Hematopoietic multipotent progenitor cell treated with erythropoietin and hydrocortisone succinate and interleukin-3 and kit ligand, for 8 days (in vitro differentiated cells): Measurements from ENCODE around the gene GAPT.

Experiments used
- DNase-seq: peaks from one replicate; pipeline ENCODE4 v3.0.0-alpha.2; 2015

GAPT gene

DNA sequence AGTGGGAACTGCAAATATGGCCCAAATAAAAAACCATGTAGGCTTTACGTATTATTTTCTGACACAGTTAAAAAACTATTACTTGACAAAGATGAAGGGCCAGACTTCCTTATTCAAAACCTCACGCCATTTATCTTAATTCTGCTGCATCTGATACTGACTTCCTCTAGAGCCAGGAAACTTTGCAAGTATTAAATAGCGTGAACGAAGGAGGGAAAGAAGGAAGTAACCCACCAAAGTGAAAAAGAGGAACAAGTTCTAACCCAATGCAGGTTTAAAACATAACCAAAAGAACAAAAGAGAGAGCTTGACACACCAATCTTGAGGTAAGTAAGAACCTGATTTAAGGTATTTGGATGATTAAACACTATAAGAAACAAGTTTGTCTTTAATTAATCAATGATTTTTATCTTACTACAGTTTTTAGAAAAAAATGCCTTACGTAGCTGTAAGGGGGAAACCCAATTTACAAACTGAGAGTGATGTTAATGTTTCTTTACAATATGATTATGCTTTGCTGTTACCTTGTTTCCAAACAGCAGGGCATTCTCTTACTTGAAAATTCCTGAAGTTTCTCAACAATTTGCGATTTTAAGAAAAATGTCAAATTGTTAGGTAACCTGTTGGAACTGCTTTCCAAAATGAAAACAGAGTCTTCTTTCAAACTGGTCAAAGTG lies at the start of gene GAPT:
GAPT (plus strand) TSS at position 220 of the 677 bp plus-strand sequence. CDS start 3,102 bp downstream, outside the sequence.
- DNase-seq: peak; percentile 46

DNA sequence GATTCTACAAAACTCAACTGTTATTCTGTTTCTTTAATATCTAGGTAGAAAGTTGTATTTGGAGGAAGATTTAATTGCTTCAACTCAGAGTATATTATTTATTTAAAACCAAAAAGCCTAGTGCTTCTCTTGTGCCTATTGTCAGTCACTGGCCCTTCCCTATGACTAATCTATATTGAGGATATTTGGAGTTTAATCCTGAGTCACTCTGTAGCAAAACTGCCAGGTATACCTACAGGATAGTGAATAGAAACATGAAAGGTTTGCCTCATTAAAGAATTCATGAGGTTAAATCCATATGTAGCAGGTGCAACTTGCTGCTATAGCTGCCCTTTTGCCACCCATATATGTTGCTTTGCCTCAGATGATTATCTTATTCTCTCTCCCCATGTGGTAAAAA lies 46.4 kb upstream of the GAPT start:
- no peak for DNase-seq

DNA sequence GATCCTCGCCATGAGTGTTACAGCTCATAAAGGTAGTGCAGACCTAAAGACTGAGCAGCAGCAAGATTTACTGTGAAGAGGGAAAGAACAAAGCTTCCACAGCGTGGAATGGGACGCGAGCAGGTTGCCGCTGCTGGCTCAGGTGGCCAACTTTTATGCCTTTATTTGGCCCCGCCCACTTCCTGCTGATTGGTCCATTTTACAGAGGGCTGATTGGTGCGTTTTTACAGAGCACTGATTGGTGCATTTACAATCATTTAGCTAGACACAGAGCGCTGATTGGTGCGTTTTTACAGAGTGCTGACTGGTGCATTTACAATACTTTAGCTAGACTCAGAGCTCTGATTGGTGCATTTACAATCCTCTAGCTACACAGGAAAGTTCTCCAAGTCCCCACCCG lies 45.2 kb upstream of the GAPT start:
- no peak for DNase-seq

DNA sequence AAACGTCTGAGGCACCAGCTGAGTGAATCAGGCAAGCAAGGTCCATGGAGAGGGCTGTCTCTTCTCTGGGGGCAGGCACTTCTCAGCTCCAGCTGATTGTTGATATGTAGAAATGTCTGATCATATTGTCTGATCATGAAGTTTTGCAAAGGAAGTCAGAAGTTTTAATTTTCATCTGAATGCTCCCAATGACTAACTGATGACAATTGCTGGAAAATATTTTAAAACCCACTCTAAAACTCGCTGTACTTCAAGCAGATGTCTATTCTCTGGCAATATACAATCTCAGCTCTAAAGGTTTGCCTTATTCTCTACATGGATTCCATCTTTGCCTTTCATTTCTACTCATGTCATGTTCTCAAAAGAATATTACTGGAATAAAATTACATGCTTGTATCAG lies 44.0 kb upstream of the GAPT start:
- no peak for DNase-seq

DNA sequence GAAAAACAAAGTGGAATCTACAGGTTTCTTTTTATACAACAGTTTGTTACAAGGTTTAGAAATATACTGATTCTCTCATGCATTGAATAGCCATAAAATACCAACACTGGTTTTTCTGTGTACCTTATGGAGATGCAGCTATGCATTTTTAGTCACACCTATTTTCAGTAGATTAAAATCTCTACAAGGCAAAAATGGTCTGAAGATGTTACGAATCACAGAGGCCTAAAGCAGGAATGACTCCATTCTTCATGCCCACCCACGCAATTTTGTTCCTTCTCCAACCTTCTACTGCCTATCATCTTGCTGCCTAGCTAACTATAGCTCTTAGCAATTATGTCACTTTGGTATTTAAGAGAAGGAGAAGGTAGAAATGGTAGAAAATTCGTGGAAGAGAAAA lies 41.2 kb upstream of the GAPT start:
- no peak for DNase-seq

DNA sequence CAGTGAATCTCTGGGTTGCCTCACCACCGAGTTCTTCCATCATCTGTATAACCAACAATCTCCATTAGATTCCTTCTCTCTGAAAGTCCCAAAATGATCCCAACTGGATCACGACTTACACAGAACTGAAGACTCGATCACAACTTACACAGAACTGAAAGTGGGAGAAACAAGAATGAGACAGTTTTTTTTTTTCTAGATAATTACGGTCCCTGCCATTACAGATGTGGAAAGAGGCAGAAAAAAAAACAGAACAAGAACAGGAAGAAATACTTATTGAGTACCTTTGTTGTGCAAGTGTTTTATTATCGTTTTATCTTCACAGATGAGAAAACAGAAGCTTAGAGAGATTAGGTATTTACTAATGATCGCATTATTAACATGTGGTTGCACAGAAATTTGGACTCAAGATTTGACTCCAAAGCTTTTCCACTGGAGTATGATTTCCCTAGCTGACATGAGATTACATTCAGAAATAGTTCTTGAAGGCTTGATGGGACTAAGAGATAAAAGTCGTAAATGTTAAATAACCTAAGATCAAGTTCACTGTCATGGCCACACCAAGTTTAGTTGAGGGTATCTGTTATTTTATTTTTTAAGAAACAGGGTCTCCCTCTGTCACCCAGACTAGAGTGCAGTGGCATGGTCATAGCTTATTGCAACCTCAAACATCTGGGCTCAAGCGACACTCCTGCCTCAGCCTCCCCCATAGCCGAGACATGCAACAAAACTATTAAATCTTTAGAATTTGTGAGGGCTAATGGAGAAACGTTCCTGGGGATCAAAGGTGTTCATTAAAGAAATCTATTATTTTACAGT lies 40.2 kb upstream of the GAPT start:
- no peak for DNase-seq

DNA sequence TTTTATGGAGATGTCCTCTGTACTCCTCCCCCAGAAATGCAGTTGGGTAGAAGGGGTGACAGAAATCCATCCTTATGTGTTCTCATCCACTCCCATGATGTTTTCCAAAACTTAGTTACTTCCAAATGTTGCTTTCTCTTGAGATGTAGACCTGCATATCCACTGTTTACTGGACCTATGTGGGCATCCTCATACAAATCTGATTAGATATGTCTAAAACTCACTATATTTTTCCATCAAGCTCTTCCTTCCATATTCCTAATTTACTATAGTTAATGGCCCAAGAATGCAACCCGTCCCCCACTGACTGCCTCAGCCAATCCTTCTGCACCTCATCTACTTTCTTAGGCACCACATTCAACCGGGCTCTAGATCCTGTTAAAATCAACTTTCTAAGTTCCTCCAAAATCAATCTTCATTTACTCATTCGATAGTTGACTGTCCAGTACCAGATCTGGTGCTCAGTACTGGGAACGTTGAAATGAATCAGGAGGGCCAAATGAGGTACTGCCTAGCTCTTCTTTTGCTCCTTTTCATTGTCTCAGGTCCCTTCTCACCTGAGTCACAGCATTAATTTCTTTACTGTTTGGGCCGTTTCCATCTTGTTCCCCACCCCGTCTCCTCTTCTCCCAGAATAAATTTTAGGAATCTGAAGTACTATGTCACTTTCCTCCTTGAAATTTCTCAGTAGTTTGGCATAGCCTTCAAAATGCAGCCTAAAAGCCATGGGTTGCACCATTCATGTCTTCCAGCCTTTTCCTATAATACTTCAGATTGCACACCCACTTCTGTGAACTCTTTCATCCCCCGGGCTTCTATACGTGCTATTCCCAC lies 39.3 kb upstream of the GAPT start:
- no peak for DNase-seq

DNA sequence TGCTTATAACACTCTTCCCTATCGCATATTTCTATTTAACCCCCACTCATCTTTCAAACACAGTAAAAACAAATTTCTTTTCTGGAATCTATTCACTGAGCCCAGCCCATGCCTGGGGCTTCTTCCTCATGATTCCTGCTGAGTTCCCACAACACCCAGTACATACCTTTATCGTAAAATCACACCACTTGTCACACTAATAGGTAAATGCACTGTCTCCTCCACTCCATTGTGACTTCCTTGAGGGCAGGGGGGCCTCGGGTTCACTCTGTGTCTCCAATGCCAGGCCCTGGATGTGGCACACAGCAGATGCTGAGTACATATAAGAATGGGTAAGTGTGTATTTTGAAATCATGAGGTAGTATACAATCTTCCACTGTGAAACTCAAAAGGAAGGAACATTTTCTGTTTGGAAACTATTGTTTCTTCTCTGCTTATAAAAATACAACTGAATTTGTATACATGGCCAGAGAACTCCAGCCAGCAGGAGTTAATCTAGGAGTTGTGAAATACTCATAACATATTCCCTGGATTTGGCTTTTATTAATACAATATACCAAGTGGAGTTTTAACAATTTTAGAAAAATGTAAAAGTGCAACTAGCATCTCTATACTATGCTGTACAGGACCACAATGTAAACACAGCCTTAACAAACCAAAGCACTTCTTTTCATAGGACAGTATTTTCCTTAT lies 38.5 kb upstream of the GAPT start:
- DNase-seq: no peak

DNA sequence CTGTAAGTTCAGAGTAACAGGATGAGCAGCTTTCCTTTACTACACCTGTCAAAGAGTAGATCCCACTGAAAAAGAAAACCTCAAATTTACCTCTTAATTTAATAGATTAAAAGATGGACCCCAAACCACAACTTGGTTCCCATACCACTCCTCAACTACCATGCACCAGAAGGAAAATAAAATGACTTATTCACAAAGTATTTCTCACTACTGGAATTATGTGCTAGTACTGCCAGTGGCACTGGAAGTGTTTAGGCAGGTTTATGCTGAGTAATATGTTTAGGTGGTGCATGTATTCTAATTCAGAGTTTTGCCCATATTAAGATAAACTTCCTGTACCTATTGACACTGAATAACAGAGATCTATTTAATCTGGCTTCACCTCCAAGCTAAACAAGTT lies 37.9 kb upstream of the GAPT start:
- no peak for DNase-seq

DNA sequence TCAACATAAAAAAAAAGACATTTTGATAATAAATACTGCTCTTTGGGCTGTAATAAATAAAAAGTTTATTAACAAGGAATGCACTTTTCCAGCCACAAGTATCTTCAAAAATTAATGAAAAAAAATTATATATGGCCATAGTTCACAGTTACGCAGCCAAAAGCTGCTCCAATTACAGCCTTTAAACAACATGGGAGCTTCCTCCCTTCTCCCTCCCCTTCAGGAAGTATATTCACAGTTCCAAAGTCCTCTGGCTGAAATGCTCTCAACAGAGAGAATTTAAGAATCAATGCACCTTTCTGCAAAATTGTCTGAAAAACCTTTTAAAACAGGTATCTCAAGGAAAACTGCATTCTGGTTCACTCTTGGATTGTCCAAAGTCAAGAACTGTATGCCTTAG lies 37.2 kb upstream of the GAPT start:
- DNase-seq: no peak

DNA sequence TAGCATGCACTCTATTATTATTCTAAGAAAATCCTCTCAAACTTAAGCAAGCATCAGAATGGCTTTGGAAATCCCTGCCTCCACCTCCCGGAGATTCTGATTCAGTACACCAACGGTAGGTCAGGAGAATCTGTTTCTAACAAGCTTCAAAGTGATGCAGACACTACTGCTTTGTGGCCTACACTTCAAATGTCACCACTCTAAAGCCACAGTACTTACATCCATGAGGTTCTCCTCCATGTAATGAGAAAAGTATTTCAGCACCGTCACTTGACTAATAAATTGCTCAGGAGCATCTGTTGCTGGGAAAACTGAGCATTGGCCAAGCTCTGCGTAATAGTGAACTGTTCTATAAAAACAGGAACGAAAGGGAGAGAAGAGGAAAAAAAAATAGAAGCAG lies 36.2 kb upstream of the GAPT start:
- no peak for DNase-seq

DNA sequence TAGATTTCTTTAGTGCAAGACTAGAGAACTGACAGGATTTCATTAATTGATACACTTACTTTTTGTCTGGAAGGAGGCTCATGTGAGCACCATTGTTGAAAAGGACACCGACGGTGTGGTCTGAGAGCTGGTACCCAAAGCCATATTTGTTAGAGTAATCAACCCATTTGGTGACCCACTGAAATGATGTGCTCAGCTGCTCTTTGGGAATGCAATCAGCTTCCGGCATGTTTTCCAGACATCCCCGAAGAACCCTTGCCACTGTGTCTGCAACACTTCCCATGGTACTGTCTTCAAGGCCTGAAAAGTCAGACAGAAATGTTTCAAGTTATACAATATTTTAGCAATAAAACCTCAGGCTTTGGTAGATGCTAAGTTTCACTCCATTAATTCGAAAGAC lies 35.8 kb upstream of the GAPT start:
- no peak for DNase-seq

DNA sequence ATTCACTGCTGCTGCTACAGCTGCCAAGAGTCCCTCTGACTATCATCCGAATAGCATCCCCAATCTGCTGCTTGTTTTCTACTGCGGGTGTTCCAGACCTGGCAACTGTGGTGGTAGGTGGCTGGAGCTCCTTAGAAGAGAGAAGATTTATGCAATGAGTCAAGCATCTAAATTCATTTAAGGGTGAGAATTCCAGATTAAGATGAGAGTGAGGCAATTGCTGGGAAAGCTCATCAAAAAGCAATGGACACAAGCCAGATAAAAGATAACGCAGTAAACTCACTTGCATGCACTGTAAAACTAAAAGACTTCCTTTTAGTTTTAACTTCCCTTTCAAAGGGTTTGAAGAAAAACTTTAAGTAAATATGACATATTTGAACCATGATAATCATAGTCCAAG lies 35.2 kb upstream of the GAPT start:
- DNase-seq: no peak

DNA sequence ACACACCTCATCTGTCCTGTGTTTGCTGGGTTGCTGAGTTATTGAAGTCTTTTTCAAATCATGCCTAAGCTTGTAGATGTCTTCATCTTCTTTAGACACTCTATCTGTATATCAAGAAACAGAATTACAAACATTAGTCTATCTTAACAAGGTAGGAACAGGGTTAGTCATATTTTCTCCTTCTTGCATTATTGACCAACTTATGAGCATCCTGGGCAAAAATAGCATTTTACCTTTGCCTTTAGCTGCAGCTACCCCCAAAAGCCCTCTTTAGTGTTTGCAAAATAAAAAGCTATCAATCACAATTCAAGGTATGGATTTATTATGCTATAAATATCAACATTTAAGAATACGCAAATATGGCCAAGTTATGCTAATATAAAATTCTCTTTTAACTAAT lies 34.7 kb upstream of the GAPT start:
- DNase-seq: no peak

DNA sequence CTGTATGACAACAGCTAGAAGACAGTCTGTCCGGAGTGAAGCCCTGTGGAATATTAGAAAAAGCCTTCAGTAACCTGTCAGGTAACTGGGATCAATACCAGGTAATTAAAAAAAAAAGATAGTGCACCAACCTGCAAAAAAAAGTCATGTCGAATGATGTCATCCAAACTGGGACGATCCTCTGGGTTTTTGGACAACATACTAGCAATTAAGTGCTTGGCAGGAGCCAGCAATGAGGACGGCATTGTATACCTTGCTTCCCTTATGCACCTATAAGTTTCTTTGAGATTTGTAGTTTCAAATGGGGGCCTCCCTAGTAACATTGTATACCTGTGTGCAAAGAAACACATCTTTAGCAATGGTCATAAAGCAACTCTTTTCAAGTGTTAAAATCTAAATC lies 34.2 kb upstream of the GAPT start:
- no peak for DNase-seq

DNA sequence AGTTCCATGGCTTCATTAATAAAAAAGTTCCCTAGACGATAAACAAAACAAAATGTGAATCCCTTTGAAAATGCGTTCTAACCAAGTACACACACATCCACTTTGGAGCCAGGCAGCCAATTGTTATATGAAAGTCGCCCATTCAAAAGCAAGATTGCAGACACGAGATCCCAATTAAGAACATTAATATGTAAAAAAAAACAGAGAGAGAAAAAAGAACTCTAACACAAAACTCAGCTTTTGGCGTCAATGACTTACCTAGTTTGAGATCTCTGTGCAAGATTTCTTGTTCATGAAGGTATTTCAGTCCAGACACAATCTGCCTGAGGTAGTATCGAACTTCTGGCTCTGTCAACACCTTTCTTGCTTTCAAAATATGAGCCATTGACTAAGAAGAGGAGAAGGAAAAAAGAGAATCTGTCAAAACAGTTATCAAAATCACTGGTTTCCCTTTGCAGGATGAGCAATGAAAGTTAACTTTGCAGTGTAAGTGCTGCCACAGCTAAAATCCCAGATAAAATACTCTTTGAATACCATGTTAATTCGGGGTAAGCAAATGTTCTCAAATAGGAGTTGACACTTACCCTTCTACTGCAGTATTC lies 33.0 kb upstream of the GAPT start:
- DNase-seq: no peak

DNA sequence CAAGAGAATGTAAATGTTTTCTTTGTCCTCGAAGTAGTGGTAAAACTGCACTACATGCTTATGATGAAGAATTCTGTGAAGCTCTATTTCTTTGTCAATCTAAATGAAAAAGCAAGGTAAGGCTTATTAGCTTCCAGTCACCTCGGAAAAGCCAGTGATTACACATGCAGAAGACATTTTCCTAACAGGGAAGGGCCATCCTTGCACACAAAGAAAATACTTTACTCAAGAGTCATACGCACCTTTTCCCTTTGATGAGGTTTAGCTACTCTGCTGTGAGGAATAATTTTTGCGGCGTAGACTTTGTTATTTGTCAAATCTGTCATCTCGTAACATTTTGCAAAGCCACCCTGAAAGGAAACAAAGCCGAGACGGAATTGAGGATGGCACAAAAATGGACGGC lies 32.5 kb upstream of the GAPT start:
- DNase-seq: no peak

DNA sequence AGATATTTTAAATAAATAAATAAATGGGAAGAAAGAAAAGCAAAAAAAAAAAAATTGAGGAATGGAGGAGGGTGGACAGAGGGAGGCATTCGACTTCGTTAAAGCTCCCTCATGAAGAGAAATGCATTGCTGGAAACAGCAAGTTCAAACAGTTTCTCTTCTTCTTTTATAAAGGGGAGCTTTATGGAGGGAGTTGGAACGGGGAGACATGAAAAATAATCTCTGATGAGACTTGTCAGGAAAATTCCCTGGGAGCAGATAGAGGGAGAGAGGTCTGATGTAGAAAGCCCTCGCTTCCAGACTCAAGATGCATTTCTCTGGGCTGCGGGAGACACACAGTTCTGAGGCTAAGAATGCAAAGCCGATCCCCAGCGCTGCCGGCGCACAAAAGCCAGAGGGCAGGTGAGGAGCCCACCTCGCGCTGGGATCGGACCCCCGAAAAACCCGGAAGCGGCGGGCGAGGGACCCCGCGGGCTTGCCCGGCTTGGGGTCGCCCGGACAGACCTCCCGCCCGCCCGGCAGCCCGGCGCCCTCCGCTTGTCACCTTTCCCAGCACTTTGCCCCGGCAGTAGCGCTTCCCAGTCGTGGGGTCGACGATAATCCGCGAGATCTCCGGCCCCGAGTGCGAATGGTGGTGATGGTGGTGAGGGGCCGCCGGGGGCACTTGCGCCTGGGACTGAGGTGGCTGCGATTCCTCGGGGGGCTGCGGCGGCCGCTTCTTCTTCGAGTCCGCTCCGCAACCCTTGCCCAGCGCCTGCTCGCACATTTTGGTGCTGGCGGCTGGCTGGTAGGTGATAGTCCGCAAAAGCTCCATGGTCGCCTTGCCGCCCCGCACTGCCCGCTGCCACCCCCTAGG lies 31.9 kb upstream of the GAPT start:
- DNase-seq: no peak

DNA sequence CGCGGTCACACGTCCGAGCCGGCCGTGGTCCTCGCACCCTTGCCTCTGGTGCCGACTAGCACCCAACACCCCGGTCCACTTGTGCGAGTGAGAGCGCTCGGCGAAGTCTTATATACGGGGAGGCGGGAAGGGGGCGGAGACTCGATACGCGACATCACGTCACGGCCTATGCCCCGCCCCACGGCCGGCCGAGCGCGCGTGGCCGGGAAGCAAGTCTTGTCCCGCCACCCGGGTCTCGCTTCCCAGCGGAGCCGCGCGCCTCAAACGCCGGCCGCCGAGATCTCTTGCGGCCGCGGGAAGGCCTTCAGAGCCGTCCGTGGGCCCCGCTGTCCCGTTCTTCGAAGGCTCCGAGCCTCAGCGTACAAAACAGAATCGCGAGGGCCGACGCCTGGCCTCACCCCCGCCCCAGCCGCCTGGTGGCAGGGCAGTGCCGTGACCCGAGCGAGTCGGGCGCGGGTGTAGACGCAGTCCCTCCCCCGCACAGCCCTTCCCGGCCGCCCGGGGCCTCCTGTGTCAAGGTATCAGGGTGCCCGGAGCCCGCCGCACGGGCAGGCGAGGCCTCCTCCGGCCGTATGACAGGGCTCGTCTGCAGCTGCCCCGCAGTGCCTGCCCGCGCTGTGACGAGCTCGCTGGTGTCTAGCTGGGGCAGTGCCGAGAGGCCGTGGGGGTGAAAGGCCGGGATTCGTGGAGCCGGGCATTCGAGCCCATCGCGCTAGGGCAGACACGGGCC lies 31.1 kb upstream of the GAPT start, which contains the start of gene PLK2:
PLK2 (minus strand) TSS at position 85 of the 730 bp plus-strand sequence. CDS start 127 bp downstream, outside the sequence.
- peak; percentile 69 for DNase-seq

DNA sequence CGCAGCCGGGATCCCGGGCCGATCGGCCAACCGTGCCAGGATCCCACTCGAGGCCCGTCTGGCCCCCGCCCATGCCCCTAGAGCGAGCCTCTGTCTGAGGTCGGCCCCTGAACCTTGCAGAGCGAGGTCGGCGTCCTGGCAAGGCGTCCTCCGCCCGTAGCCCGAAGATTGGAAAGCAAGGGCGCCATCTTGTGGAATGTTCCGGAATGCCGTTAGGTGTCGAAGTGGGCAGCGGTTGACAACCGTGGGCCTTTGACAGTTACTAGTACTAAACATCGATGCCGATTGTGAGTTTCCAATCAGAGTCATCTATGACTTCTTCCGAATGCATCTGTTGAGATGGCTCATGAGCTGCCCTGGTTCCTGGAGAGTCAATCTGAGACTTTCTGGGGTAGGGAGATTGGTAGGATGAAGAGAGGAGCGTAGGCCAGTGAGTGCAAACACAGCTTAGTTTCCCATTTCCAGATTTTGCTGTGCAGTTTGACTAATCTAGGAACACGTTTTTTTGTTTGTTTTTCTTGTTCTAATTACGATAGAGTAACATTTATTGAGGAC lies 30.4 kb upstream of the GAPT start:
- peak; percentile 88 for DNase-seq
